GM18951 (cell line): ENCODE data around the gene LTBP2.

Experiments
- POLR2A ChIP-seq: IDR thresholded peaks from 4 replicates; pipeline ENCODE4 v1.6.1; 2011; ENCODE audit warnings: mild to moderate bottlenecking; ENCODE audit not compliant: insufficient read length, insufficient read depth; ENCODE audit errors: extremely low read depth
- in situ Hi-C: fragments of 300-500 bp; cut with MboI; formaldehyde crosslinking; loops from one replicate; pipeline ENCODE4 v1.12.0; 2022; ENCODE audit warnings: low sequenced_read_pairs, mixed read lengths, inconsistent platforms; ENCODE audit not compliant: unreplicated experiment

Gene LTBP2

GRCh38 chr14:74630881-74631690 lies 19.0 kb upstream of the LTBP2 start:
- TF ChIP-seq POLR2A, result no peak
- in situ Hi-C loops, result no loop called here

GRCh38 chr14:74628418-74628817 lies 16.4 kb upstream of the LTBP2 start:
- no peak for TF ChIP-seq POLR2A
- in situ Hi-C loops, result no loop called here

GRCh38 chr14:74627076-74627475 lies 15.0 kb upstream of the LTBP2 start:
- in situ Hi-C loops, result no loop called here

GRCh38 chr14:74622257-74622656 lies 10.2 kb upstream of the LTBP2 start:
- in situ Hi-C loops, result no loop called here
- TF ChIP-seq POLR2A, result no peak

More at GRCh38 chr14:74627076-74627475, 15.0 kb upstream of the LTBP2 start:
- TF ChIP-seq POLR2A, result no peak

GRCh38 chr14:74621556-74621955 lies 9.5 kb upstream of the LTBP2 start:
- TF ChIP-seq POLR2A, result no peak
- in situ Hi-C loops, result no loop called here

- TF ChIP-seq POLR2A, result no peak
- in situ Hi-C loops, result no loop called here
Measured at GRCh38 chr14:74620923-74621322, 8.9 kb upstream of the LTBP2 start.

- no peak for TF ChIP-seq POLR2A
- in situ Hi-C loops, result no loop called here
Measured at GRCh38 chr14:74620497-74620921, 8.5 kb upstream of the LTBP2 start.

- in situ Hi-C loops, result no loop called here
- no peak for TF ChIP-seq POLR2A
Measured at GRCh38 chr14:74619672-74620131, 7.7 kb upstream of the LTBP2 start.

GRCh38 chr14:74618078-74618952 lies 6.3 kb upstream of the LTBP2 start:
- TF ChIP-seq POLR2A, result no peak
- in situ Hi-C loops, result no loop called here

GRCh38 chr14:74616996-74617700 lies 5.1 kb upstream of the LTBP2 start:
- in situ Hi-C loops, result no loop called here
- TF ChIP-seq POLR2A, result no peak

- no peak for TF ChIP-seq POLR2A
- in situ Hi-C loops, result no loop called here
Measured at GRCh38 chr14:74616507-74616906, 4.5 kb upstream of the LTBP2 start.

GRCh38 chr14:74615735-74616134 lies 3.7 kb upstream of the LTBP2 start:
- no peak for TF ChIP-seq POLR2A
- in situ Hi-C loops, result no loop called here
